Measurements from ENCODE around the gene RAX2. TPM values are rescaled to one million over a fixed set of nuclear protein-coding genes. Genes with fewer than 3 reads are reported as not detected.
A peak's percentile ranks its signal among the peaks of the same experiment; 100 is the strongest.

Gene RAX2
- total RNA-seq, 1 donor from 2014 or later: not detected

DNA sequence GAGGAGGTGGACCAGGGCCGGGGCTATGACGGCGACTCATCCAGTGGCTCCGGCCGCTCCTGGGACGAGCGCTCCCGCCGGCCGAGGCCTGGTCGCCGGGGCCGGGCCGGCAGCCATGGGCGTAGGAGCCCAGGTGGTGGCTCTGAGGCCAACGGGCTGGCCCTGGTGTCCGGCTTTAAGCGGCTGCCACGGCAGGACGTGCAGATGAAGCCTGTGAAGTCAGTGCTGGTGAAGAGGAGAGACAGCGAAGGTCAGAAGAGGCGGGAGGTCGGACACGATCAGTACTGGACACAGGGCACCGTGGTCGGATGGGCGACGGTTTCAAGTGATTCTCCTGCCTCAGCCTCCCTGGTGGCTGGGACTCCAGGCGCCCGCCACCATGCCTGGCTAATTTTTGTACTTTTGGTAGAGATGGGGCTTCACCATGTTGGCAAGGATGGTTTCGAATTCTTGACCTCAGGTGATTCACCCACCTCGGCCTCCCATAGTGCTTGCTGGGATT, 41.5 kb downstream of the RAX2 start:
- DNase-seq (ENCODE audit: low spot score): no peak

DNA sequence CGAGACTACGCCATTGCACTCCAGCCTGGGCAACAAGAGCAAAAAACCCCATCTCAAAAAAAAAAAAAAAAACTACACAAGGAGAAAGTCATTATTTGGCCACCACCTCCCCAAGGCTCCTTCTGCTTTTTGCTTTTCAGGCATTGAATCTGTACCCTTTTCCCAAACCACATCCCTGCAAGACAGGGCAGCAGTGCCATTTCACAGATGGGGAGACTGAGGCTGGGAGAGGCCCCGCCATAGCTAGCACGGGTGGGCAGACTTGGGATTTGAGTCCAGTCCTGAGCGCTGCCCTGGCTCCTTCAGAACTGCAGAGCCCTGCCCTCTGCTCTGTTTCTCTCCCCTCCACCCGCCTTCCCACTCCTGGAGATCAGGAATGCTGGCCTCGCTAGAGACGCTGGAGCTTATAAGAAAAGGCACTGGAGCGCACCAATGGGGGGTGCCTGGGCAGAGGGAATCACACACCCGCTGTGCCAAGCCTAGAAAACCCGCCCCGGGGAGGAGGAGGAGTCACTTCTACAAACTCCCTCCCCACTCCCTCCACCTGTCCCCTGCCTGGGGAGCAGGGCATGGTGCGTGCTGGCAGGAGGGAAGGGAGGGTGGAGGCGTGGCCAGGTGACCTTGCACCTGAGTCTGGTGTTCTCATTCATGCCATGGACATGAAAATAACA, 46.3 kb downstream of the RAX2 start:
- peak; percentile 54 for DNase-seq (ENCODE audit: low spot score)

DNA sequence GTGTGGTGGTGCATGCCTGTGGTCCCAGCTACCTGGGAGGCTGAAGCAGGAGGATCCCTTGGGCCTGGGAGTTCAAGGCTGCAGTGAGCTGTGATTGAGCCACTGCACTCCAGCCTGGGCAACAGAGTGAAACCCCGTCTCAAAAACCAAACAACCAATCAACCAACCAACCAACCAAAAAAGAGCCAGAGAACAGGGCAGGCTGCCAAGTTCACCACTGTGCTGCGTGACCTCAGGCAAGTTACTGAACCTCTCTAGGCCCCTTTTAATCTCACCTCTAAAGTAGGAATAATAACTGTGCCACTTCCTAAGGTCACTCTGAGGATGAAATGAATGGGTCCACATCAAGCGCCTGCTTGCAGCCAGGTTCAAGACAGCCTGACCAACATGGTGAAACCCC, 46.9 kb downstream of the RAX2 start:
- no peak for DNase-seq (ENCODE audit: low spot score)

DNA sequence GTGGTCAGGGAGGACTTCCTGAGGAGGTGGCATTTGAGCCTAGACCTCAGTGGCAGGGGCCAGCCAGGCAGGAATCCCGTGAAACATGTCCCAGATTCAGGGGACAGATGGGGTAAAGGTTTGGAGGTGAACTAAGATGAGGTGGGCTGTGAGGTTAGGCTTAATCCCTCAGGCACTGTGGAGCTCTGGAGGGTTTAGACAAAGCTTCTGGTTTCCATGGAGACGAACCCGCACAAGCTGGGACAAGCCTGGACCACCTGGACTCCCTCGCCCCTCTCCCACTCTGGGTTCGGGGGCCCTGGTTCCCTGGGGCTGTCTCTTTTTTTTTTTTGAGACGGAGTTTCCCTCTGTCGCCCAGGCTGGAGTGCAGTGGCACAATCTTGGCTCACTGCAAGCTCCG, 48.1 kb downstream of the RAX2 start:
- no peak for DNase-seq (ENCODE audit: low spot score)

DNA sequence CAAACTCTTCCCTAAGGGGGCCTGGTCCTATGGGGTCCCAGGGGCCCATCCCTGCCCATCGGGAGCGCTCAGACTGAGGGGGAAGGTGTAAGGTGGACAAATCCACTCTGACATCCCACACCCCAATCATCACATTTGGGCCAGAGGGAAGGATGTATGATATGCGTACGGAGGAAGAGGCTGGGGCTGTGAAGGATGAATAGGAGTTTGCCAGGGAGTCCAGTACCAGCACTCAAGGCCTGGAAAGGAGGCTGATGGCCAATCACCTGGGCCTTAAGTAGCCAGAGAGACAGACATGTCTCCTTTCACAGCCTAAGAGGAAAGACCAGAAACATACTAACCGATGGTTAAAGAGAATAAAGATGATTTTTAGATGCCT, 48.9 kb downstream of the RAX2 start:
- no peak for DNase-seq (ENCODE audit: low spot score)

DNA sequence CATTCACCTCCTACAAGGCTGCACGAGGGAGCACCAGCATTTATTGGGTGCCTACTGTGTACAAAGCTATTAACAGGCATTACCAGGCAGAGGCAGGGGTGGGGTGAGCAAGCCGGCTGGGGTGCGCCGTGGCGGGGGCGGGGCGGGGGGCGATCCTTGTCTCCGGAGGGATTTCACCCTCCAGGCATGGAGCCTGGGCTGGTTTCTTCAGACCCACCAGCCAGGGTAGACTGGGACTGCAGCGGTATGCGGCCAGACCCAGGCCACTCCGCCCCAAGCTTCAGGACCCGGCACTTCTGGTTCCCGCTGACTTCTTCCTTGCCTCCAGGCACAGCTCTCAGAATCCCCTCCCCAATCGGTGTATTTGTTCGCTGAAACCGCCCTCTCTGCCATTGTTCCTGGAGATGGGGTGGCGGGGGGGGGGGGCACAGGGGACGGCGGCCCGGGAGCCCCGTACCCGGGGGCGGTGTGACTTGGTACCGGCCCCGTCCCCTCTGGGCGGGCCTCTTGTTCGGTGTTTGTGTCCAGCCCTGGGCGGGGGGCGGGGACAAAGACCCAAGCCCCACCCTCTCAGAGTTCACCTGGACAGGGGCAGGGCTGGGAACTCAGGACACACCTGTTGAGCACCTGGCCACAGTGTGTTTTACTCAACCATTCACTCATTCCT, 49.5 kb downstream of the RAX2 start:
- DNase-seq (ENCODE audit: low spot score): no peak

DNA sequence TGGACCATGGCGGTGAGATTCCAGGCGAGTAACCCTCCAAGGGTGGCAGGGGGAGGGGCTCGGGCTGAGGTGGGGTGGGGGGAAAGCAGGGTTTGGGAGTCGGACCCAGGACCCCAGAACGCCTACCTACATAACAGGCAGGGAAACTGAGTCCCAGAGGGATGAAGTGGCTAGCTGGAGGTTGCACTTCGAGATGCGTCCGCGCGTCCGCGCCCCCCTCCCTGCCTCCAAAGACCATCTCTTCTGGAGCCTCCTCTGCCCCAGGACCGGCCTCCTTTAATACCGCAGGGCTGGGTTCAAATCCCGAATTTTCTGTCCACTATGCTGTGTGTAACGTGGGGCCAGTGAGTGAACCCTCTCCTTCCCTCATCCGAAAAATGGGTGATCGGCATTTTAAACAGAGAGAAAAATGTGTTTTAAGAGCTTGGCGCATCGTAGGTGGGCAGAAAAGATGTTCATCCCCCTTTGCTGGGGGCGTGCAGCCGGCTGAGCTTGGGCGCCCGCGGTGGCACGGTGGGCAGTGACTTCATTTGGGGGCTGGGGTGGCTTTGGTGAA, 50.1 kb downstream of the RAX2 start:
- no peak for DNase-seq (ENCODE audit: low spot score)

DNA sequence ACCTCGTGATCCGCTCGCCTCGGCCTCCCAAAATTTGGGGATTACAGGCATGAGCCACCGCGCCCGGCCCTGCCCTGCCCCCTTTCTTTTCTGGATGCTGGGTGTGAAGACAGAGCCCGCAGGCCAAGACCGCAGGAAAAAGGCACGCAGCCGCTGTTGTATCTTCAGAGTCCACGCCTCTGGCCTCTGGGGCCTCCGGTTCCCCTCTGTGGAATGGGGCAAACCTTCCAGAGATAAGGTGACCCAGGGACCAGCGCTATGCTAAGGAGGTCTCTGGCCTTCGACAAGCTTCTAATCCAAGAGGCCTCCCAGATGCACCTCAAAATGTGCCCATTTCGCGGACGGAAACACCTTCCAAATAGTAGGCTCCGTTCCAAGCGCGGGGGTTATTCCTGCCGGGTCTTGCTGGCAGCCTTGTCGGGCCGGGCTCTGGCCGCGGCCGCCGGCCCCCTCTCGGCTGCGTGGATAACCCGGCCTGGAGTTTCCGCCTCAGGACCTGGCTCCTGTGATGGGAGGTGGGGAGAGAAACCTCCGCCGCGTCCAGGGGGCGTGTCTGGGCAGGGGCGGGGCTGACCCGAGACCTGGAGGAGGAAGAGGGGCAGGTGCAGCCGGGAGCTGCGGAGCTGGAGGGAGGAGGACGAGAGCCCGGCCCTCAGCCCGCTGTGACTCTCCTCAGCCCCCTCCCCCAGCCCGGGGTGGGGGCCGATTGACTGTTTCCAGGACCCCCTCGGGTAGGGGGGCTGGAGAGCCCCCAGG, 50.7 kb downstream of the RAX2 start:
- peak; percentile 95 for DNase-seq (ENCODE audit: low spot score)

DNA sequence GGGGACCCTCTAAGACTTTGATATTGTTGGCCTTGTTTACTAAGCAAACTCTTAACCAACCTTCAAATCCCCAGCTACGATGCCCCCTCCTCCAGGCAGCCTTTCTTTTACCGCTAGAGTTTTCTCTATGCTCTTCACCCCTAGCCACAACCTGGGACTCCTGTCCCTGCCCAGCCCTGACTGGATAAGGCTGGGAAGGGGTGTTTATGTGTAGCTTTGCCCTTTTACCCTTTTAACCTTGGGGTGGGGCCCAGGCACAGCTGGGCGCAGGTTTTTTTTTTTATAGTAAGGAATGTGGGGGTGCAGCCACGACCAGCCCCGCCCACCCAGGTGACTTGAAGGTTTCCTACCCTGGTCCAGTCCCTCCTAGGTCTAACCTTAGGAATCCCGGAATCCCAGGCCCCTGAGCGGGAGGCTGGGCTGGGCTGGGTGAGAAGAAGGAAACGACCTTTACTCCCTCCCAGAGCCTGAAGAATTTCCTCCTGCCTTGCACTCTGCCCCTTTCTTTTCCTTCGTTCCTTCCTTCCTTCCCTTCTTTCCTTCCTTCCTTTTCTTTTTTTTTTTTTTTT, 51.6 kb downstream of the RAX2 start:
- no peak for DNase-seq (ENCODE audit: low spot score)

DNA sequence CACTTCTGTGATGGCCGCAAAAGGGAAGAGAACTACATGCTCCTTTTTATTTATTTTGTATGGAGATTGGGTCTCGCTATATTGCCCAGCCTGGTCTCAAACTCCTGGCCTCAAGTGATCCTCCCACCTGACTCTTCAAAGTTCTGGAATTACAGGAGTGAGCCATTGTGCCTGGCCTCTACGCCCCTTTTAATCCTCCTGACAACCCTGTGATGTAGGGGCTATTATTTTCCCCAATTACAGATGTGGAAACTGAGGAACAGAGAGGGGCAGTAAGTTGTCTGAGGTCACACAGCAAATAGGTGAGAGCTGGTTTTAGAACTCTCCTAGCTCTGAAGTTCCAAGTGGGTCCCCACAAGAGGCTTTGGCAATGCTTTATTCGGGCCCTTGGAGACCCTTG, 52.2 kb downstream of the RAX2 start:
- DNase-seq (ENCODE audit: low spot score): no peak

Other genes starting within 250 kb of the RAX2 start
- 6.4 TPM for gene TEKTIP1, start 233.1 kb downstream of the RAX2 start, total RNA-seq
- 82.8 TPM for gene MFSD12, start 214.6 kb downstream of the RAX2 start, total RNA-seq
- gene HMG20B, start 199.3 kb downstream of the RAX2 start, total RNA-seq: 66.5 TPM
- 2.4 TPM for gene GIPC3, start 186.8 kb downstream of the RAX2 start, total RNA-seq
- 4.5 TPM for gene TBXA2R, start 165.4 kb downstream of the RAX2 start, total RNA-seq
- 31.0 TPM for gene CACTIN, start 145.4 kb downstream of the RAX2 start, total RNA-seq
- 58.1 TPM for gene PIP5K1C, start 71.8 kb downstream of the RAX2 start, total RNA-seq
- gene TJP3, start 63.8 kb downstream of the RAX2 start, total RNA-seq: 59.7 TPM
- gene APBA3, start 10.5 kb downstream of the RAX2 start, total RNA-seq: 15.6 TPM
- gene MRPL54, start 9.5 kb downstream of the RAX2 start, total RNA-seq: 51.7 TPM
- 1.9 TPM for gene MATK, start 14.2 kb upstream of the RAX2 start, total RNA-seq
- 0.91 TPM for gene ZFR2, start 96.8 kb upstream of the RAX2 start, total RNA-seq
- gene ATCAY, start 108.5 kb upstream of the RAX2 start, total RNA-seq: 4.9 TPM
- not detected for gene NMRK2, start 160.8 kb upstream of the RAX2 start, total RNA-seq
- gene DAPK3, start 198.9 kb upstream of the RAX2 start, total RNA-seq: 53.0 TPM
- gene EEF2, start 213.2 kb upstream of the RAX2 start, total RNA-seq: 2,169 TPM
- 27.3 TPM for gene PIAS4, start 235.5 kb upstream of the RAX2 start, total RNA-seq